DND-41 (cell line): ENCODE data around the gene NINL.

ENCODE experiments used
- EZH2 ChIP-seq: IDR thresholded peaks from 3 replicates; pipeline ENCODE4 v1.6.1; 2012; ENCODE audit warnings: borderline replicate concordance, low read depth, mild to moderate bottlenecking, moderate library complexity, low read length, inconsistent platforms; ENCODE audit not compliant: severe bottlenecking
- TF ChIP-seq, protein P1 (sequence below): IDR thresholded peaks from 2 replicates; pipeline ENCODE4 v1.5.1; 2012; ENCODE audit warnings: borderline replicate concordance, low read length, moderate library complexity, mild to moderate bottlenecking; ENCODE audit not compliant: poor library complexity, severe bottlenecking; ENCODE audit errors: extremely low read depth

DNA sequence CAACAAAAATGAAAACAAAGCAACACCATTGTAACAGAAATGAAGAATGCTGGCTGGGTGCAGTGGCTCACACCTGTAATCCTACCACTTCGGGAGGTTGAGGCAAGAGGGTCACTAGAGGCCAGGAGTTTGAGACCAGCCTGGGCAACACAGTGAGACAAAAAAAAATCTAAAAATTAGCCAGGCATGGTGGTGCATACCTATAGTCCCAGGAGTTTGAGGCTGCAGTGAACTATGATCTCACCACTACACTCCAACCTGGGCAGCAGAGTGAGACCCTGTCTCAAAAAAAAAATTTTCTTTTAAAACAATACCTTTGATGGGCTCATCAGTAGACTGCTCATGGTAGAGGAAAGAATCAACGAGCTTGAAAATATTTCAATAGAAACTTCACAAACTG lies 18.5 kb downstream of the NINL start:
- TF ChIP-seq, protein P1, sequence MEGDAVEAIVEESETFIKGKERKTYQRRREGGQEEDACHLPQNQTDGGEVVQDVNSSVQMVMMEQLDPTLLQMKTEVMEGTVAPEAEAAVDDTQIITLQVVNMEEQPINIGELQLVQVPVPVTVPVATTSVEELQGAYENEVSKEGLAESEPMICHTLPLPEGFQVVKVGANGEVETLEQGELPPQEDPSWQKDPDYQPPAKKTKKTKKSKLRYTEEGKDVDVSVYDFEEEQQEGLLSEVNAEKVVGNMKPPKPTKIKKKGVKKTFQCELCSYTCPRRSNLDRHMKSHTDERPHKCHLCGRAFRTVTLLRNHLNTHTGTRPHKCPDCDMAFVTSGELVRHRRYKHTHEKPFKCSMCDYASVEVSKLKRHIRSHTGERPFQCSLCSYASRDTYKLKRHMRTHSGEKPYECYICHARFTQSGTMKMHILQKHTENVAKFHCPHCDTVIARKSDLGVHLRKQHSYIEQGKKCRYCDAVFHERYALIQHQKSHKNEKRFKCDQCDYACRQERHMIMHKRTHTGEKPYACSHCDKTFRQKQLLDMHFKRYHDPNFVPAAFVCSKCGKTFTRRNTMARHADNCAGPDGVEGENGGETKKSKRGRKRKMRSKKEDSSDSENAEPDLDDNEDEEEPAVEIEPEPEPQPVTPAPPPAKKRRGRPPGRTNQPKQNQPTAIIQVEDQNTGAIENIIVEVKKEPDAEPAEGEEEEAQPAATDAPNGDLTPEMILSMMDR: no peak
- TF ChIP-seq EZH2: no peak
